Stimulated activated CD4-positive, alpha-beta T cell treated with anti-CD3 and anti-CD28 coated beads, Interleukin-12 subunit alpha, Interleukin-12 subunit beta, amount 100 ng/mL, for 48 hours (primary cell): Measurements from ENCODE around the gene USP6NL.

Experiments used
- DNase-seq, 3 donors: peaks; one replicate each; pipeline ENCODE4 v3.0.0-alpha.2; 2020; ENCODE audit warnings: low read depth in 2 of 3, low spot score in 1 of 3

USP6NL gene

DNA sequence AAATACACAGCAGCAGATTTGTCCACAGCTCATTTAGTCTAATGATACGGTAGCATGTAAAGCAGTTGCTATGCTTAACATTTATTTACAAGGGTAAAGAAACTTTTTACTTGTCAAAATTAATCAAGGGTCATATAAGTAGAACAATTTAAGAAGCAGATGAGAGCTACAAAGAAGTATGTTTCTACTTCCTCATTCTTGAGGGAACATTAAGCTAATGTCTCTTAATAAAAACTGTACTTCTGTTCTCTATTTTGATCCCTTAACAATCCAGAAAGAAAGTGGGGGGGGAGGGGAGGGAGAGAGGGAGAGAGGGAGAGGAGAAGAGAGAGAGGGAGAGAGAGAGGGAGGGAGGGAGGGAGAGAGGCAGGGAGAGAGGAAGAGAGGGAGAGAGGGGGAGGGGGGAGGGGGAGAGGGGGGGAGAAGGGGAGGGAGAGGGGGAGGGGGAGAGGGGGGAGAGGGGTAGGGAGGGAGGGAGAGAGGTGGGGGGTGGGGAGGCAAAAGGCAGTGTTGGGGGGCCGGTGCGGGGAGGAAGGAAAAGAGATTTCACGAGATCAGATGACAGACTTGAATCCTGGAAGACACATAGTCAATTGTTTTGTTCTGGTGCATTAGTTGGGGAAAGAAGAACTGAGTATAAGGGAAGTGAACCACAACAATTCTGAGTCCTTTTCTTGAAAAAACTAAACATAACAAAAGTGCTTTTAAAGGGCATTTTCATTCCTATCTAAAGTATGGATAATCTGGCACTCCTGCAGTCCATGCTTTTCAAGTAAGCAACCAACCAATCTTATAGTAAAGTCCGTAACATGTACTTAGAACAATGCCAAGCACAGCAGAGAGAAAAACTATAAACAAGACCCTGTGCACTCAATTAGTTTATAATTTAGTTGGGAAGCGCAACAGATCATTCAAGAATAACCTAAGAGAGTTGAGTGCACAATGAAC lies 128.0 kb downstream of the USP6NL start:
- DNase-seq, result no peak

DNA sequence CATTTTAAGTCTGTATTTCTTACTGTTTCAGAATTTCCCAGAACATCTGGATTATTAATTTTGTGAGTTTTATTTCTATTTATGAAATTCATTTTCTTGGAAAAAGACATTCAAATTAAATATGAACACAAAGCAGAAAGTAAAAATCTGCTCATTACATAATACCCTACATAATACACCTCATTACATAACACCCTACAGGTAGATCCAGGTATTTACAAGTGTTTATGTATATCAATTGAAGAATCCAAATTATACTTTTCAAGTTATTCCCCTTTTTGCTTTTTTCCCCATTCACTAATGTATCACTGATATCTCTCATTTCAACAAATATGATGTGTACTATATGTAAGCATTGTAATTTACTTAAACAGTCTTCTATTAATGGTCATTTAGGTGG lies 129.1 kb downstream of the USP6NL start:
- no peak for DNase-seq

DNA sequence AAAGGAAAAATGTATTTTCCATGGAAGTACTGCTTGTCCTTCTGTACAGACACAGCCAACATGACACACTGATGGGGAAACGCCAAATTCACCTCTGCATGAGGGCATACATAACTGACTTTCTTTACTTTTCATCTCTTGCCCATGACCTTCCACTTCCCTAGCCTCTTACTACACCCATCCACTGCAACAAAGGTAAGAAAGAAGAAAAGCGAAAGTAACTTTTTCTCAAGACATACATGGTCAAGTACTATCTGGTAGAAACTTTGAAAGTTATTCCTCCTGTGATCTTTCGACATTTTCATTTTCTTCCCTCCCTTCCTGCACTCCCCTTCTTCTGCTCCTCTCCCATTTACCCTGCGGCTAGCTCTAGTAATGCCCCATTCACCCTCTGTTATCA lies 130.8 kb downstream of the USP6NL start:
- no peak for DNase-seq

DNA sequence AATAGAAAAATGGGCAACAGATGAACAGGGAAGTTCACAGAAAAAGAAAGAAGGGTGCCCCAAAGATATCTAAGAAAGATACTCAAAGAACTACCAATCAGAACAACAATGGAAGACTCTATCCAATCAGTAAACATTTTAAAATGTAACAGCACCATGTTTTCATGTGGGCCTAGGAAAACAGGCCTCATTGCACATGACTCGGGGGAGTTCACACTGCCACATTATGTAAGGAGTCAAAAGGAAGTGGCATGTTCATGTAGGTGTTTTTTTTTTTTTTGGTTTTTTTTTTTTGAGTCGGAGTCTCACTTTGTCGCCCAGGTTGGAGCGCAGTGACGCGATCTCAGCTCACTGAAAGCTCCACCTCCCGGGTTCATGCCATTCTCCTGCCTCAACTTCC lies 132.2 kb downstream of the USP6NL start:
- no peak for DNase-seq

DNA sequence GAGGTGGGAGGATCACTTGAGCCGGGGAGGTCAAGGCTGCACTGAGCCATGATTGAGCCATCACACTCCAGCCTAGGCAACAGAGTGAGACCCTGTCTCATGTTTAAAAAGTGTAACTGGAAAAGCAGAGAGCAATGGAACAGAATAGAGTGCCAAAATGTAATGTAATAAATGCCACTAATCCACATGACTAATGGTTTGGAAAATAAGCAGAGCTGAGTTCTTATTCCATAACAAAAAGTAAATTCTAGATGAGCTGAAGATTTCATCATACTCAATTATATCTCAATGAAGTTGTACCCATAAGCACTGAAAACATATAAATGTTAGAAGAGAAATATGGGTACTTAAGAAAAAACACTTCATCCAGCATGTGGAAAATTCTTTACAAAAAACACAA lies 132.6 kb downstream of the USP6NL start:
- DNase-seq, result no peak

DNA sequence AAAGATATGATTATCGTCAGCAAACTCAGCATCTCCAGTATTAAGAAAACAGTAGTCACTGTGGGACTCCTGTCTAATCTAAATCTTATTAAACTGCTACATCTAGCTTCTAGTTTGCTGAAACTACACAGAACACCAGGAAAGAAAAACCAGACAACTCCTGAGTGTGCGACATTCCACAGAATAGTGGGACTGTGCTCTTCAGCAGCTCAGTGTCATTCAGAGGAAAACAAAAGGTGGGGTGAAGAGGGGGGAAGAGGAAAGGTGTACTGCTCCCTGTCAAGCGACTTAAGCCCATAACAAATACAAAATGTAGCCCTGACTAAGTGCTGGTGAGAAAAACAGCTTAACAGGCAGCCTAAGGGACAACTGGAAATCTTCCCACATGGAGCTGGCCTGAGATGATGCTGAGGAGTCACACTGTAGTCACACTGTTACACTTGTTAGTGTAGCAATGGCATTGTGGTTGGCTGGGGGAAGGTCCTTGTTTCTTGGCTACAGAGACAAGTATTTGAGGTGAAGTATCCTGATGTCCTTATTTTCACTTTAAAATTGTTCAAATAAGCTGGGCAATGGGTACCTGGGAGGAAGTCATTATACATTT lies 135.5 kb downstream of the USP6NL start:
- DNase-seq, result no peak

DNA sequence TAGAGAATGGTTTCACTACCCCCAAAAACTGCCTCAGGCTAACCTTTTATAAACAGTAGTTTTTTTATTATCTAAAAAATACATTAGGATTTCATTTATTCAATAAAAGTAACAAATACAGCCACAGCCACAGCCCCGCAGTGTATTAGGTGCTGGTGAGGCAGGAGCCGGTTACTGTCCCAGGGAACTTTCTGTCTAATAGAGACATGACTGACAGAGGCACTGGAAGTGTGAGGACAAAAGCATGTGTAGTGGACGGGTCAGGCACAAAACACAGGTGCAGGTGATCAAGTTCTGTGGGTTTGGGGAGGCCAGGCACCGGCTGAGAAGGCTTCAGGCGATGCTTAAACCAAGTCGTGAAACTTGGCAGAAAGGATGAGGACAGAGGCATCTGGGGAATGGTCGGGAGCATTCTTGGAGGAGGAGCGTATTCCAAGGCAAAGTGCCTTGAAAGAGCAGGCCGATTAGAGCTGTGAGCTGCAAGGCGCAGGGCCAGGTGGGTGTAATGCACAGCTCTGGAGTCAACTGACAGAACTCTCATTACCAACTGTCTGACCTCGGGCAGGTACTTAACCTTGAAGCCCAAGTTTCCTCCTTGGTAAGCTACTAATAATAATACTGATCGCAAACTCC lies 138.2 kb downstream of the USP6NL start:
- DNase-seq, result no peak

DNA sequence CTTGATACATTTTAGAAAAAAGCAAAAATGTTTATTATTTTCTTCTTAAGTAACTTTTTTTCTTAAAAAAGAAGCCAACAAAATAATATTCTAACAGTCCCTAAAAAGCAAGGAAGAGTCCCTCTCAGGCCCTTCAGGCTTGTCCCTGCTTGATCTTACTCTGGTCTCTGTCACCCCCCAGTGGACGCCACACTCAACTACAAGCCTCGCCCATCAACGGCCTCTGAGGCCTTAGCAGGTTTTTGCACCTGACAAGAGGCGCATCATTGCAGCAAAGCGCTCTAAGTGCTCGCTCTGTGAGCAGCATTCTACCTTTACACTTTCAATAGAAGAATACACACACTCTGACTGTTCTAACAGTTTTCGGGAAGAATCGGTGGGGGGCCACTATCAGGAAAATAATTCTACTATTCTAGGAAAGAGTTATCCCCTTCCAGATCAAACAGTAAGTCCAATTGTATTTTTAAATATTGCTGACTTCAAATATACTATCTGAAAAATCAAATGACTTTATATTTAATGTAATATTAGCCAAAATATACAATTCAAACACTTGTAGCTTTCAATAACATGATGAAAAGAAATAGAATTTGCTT lies 139.2 kb downstream of the USP6NL start:
- DNase-seq, result peak; percentile 58 to 77 (median 58)

DNA sequence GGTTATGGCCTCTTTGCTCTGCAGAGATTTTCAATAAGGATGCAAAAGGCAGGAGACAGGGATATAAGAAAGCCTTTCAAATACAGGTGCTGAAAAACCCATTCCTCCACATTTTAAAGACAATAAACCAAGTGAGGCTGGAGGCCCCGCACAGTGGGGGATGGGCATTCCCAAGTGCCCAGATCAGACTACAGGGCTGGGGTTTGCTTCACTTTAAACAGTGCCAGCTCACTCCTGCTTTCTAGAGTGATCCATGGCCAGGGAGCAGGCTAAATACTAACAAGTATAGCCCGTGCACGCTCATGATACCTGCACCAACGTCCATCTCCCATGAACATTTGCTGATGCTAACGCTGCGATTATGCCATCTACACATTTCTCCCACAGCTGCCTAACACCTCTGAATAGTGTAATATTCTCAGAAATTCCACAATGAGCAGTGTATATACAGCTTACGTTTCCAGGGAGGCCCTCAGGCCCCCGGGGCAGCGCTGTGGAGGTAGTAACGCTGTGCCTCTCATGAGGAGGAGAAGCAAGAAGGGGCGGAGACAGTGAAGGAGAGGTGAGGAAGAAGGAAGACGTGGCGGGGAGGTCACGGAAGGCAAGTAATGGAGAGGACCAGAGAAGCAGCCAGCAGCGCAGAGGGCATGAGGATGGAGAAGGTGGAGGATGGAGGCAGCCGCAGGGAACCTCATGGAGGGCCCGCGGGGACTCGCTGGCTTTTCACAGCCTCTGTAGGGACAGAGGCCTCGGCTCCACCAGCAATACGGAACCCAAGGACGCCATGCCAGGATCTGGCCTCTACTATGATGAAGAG lies 141.7 kb downstream of the USP6NL start:
- no peak for DNase-seq

DNA sequence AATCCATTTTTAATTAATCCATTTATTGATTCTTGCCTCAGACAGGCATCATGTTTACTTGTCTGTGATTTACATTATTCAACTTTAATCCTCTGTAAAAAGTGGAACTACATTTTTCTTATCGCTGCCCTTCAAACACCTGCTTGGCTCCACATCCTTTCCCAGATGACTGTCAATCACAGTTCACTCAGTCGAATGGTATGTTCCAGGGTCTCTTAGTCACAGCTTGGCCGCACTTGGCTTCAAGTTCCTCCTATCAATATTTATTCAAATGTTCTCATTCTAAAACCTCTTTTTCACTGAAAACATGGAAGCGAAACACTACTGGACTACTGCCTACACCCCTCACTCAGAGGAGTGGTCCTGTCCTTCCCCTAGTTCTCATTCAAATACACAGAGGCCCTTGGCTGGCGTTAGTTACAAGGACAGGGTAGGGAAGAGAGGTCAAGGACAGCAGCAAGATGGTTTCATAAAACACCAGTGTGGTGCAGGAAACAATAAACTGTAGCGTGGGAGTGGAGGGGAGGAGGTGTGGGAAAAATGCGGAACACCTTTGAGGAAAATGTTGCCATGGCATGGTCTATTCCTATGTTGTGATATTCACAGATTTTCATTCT lies 143.2 kb downstream of the USP6NL start:
- no peak for DNase-seq

DNA sequence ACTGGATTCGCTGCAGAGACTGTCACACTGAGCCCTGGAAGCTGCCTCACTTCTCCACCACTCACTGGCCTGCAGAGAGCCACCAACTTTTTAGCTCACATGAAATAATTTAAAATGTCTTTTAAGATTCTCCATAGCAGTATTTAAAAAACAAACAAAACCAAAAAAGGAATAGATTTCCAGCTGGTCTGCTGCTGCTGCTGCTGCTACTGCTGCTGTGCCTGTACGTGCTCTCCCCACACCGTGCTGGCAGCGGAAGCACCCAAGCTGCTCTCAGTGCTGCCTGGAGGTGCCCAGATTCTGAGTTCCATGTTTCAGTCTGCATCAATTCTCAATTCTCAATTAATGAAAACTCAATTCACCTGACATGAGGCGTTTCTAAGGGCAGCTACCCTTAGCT lies 146.0 kb downstream of the USP6NL start:
- DNase-seq, result no peak

DNA sequence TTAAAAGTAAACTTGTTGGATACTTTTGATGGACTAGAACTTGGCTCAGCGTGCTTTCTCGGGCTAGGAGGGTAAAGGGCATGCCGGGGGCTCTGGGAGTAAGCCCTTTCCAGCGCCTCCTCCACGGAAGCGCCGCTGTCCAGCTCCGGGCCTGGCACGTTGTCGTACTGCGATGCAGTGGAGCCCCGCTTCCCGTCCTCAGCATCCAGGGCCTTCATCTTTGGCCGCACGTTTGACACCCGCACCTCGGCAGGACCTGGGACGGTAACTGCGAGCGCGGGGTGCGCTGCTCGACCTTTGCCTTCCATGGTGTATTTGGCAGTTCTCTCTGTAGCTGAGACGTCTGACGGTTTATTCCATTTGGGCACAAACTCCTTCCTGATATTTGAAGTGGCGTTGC lies 148.3 kb downstream of the USP6NL start:
- no peak for DNase-seq

DNA sequence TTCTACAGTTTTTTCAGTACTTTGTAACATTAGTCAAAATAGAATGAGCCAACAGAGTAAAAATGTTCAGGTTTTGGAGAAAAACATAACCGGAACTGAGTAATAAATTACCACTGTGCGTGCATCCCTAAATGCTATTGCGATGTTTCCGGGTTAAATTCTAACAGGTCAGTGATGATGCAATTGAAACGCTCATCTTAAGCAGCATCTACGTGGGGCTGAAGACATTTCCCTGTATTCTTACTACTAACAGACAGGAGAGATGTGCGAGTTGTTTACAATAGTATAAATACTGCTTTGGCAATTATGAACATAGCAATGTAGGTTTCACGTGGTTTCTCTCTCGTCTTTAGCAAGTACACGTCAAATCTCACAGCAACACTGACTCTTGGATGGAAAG lies 149.4 kb downstream of the USP6NL start:
- no peak for DNase-seq

DNA sequence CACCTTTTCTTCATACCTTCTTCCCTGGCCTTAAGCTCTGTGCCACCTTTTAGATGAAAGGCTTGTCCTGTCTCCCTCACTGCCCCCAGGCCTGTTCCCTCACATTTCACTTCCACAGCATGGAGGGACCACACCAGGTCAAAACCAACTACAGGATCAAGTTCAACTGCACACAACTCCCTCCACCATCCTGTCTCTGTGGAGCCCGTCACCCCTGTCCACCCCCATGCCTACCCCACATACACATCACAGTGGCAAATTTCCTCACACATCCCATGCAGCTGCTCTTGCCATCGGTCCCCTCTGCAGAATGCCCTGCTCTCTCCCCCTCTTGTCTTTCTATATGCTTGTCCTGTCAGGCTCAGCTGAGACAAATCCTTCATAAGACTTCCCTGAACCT lies 154.1 kb downstream of the USP6NL start:
- DNase-seq, result no peak

DNA sequence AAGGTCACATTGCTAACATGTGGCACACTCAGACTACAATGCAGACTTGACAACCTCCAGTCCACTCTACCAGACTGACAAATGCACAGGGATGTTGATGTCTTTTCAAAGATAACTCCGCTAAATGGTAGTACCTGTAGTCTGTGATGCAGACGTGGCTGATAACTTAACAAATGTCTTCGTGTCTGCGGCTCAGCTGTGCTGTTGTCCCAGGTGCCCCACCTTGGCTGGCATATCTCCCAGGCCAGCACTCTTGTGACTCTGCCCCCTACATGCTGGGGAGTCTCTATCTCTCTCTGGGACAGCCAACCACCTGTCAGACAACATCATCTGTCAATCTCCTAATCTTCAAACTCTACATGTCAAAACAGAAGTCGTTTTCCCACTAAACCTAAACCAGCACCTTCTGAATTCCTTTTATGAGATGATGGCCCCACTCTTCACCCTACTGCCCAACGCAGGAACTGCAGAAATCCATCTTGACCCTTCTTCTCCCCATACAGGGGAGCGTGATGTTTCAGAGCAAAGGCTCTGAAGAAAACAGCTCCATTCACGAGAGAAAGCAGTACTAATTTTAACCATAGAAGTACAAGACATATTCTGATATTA lies 156.4 kb downstream of the USP6NL start:
- no peak for DNase-seq

DNA sequence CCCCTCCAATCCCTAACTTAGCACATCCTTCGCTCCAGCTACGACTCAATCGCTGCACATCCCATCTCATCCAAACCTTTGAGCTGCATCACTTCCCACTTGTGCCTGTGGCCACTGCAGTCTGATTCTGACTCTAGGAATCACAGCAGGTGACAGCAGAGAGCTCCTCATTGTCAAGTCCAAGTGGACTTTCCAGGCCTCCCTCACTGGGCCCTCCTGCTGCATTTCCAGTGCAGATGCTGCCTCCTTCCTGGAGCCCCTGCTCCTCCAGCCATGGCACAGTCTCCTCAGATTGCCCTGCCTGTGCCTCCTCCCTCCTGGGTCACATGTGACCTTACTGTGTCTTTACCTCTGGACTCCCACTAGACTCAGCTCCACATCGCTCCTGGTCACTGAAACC lies 157.3 kb downstream of the USP6NL start:
- DNase-seq, result no peak

DNA sequence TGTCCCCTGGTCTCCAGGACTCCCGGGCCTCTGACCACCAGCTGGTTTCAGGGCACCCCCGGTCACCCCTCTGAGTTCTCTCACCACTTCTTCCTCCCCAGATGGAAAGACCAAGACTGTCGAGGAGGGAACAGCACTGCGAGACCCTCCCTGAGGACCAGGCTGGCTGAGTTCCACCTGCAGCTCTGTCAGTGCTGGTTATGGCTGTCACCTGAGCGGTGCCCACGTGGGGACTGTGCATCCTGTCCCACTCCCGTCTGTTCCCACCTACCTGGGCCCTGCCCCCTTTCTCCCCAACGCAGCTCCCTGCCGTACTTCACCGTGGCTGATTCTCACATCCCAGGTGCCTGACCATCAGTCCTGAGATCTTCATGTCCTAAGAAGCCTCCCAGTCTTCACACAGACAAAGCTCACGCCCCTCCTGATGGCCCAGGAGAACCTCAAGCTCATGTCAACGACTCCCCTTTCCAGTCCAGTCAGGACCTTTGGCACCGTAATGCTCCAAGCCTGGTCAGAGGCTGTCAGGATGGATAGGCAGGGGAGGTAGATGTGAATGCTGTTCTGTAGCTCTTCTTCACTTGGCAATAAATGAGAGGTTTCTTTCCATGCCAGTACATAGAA lies 159.7 kb downstream of the USP6NL start:
- no peak for DNase-seq

DNA sequence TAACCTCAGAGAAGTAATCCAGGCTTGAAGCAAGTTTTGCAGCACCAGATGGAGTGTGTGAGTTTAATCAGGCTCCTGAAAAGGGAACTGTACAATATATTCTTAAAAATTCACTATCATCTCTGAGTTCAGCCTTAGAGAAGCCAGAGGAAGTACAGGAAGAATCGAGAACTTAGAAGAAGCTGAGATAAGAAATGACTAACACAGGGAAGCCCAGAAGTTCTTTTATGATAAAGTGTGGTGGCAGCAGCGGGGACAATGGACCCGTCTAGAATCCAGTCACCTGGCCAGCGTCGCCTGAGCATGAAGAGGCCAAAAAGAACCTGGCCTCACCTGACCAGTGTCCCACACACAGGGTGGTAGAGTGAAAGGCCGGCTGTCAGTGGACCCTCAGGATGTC lies 161.0 kb downstream of the USP6NL start:
- DNase-seq, result no peak

DNA sequence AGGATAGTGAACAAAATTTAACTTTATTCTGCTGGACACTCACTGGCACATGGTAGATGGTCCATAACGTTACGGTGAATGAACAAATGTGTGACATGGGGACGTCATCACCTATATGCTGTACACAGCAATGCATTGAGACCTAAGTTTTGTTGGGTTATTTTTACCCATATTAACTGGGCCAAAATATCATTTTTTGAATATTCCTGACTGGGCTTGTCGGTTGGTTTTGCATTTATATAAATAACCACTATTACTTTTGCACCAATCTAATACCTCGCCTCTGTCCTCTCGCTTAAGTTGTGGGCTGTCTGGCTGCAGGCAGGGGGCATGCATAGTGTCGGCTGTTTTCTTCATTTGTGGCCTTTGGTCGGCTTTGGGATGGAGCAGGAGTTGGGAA lies 161.7 kb downstream of the USP6NL start:
- DNase-seq, result no peak
